HG03558 (cell line): ENCODE results near the gene NDE1.
"Not testable (repeated sequence)": the region's sequence is repeated elsewhere in the genome, so short reads cannot be mapped to it uniquely, and the experiment has no call there.

Experiments
- ATAC-seq: cut with Tn5 transposase; IDR thresholded peaks from one replicate; pipeline ENCODE4 v1.9.1; 2021; ENCODE audit warnings: moderate number of reproducible peaks; ENCODE audit not compliant: unreplicated experiment; ENCODE audit errors: extremely low read depth

The NDE1 gene

GRCh38 chr16:15618392-15618791 is 31.7 kb upstream of the NDE1 start:
- no peak for ATAC-seq

- ATAC-seq = no peak
Measured at GRCh38 chr16:15620611-15621195, 29.3 kb upstream of the NDE1 start.

- no peak for ATAC-seq
Measured at GRCh38 chr16:15621456-15621855, 28.6 kb upstream of the NDE1 start.

- no peak for ATAC-seq
Measured at GRCh38 chr16:15621889-15622288, 28.2 kb upstream of the NDE1 start.

- ATAC-seq = no peak
Measured at GRCh38 chr16:15631730-15632409, 18.2 kb upstream of the NDE1 start.

- no peak for ATAC-seq
Measured at GRCh38 chr16:15635926-15636325, 14.1 kb upstream of the NDE1 start.

GRCh38 chr16:15636392-15636873 is 13.6 kb upstream of the NDE1 start:
- ATAC-seq = no peak

GRCh38 chr16:15639061-15639568 is 10.9 kb upstream of the NDE1 start:
- no peak for ATAC-seq

- ATAC-seq = no peak
Measured at GRCh38 chr16:15640966-15641365, 9.1 kb upstream of the NDE1 start.

GRCh38 chr16:15641753-15642556 is 8.1 kb upstream of the NDE1 start:
- no peak for ATAC-seq

- ATAC-seq = peak; percentile 29
Measured at GRCh38 chr16:15642557-15643047, 7.4 kb upstream of the NDE1 start.

- ATAC-seq = peak; percentile 21
Measured at GRCh38 chr16:15643048-15643945, 6.7 kb upstream of the NDE1 start, which contains the start of gene MARF1. TSS of gene MARF1 (minus strand) at chr16:15643154. CDS start at chr16:15639233, 3,921 bp downstream.

GRCh38 chr16:15643946-15644250 is 6.1 kb upstream of the NDE1 start:
- ATAC-seq = no peak

GRCh38 chr16:15644267-15644961 is 5.6 kb upstream of the NDE1 start:
- ATAC-seq = no peak

- ATAC-seq = not testable (repeated sequence)
Measured at GRCh38 chr16:15644962-15645465, 5.0 kb upstream of the NDE1 start.

- ATAC-seq = not testable (repeated sequence)
Measured at GRCh38 chr16:15646557-15647293, 3.3 kb upstream of the NDE1 start.

GRCh38 chr16:15647294-15648014 is 2.6 kb upstream of the NDE1 start:
- no peak for ATAC-seq
